Testis (tissue), 3 donors: Measurements from ENCODE around the gene GFRA1. TPM values are rescaled to one million over a fixed set of nuclear protein-coding genes. Genes with fewer than 3 reads are reported as not detected.

Experiments used
- DNase-seq: peaks from one replicate; pipeline ENCODE4 v3.0.0-alpha.2; 2019
- H3K27ac ChIP-seq, 2 donors: fragments of 200-600 bp; sonication (generic); one replicate each; pipeline ENCODE4 v1.5.1; 2019
- H3K27me3 ChIP-seq: fragments of 200-600 bp; sonication (generic); one replicate; pipeline ENCODE4 v1.5.1; 2019
- H3K36me3 ChIP-seq: fragments of 200-600 bp; sonication (generic); one replicate; pipeline ENCODE4 v1.5.1; 2017; ENCODE audit warnings: low read depth; ENCODE audit errors: missing control alignments
- H3K4me1 ChIP-seq: fragments of 200-600 bp; sonication (generic); one replicate; pipeline ENCODE4 v1.5.1; 2019
- H3K4me3 ChIP-seq, 2 donors: fragments of 200-600 bp; sonication (generic); one replicate each; pipeline ENCODE4 v1.5.1; 2017 to 2019
- H3K9me3 ChIP-seq: fragments of 200-600 bp; sonication (generic); one replicate; pipeline ENCODE4 v1.5.1; 2017
- POLR2A ChIP-seq: fragments of 450-650 bp; IDR thresholded peaks from one replicate; pipeline ENCODE4 v1.6.1; 2017; ENCODE audit warnings: antibody characterized with exemption, mild to moderate bottlenecking, moderate library complexity
- WGBS, 2 donors: methylation state at CpG; one replicate each; pipeline ENCODE4 v1.1.5; 2018; 5-methylcytosine and 5-hydroxymethylcytosine counted together
- intact Hi-C: fragments of 100-400 bp; cut with DNase I; formaldehyde crosslinking; loops from one replicate; pipeline ENCODE4 v1.15.1; 2023; ENCODE audit warnings: low total_unique reads
- polyA plus RNA-seq: library from polyadenylated mRNA; stranded (reverse); fragments of 350-450 nt; fragmentation: Illumina TruSeq; extraction: RNeasy Lipid Tissue Mini Kit (QIAGEN cat#74804); gene quantifications from one replicate; pipeline ENCODE4 v1.2.3, GENCODE V29; 2014; ENCODE audit warnings: low read depth, low replicate concordance; ENCODE audit not compliant: insufficient read depth
- total RNA-seq, 2 donors: library from RNA; depleted of rRNA; stranded (reverse); fragments of >200 nt; gene quantifications; one replicate each; pipeline ENCODE4 v1.2.3, GENCODE V29; 2016
- TF ChIP-seq, protein P1 (sequence below), 3 experiments: fragments of 450-650 bp in 2 of 3; fragments of 200-600 bp in 1 of 3; sonication (generic) in 1 of 3; IDR thresholded peaks; one replicate each; pipeline ENCODE4 v1.5.1; 2016 to 2019; ENCODE audit warnings: antibody characterized with exemption in 3 of 3, mild to moderate bottlenecking in 2 of 3, moderate library complexity in 1 of 3

The GFRA1 gene
- total and polyA plus RNA-seq, 3 donors from 2014 or later: 8.6 to 23.8 (median 17.7) TPM

DNA sequence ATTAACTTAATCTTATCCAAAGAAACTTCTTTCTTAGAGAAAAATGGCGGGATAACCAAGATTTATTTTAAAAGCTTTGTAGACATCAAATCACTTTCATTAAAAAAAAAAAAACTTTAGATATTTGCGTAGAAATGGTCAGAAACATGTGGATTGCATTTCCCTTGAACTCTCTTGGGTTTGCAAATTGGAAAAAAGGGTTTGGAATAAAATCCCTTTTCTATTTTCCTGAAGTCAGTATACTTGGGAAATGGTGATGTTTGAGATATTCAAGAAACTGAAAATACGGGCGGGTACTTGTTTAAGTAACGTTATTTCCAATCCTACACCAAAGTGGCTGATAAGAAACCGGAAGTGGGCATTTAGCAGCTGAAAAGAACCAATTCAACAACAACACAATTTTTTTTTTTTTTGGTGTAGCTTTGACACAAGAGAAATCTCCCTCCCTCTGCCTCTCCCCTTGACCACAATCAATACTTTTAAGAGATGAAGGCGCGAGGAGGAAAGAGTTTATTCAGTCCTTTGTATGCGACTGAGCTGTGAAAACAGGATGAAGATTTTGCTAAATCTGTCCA is 13.7 kb upstream of the GFRA1 start:
- TF ChIP-seq, protein P1, sequence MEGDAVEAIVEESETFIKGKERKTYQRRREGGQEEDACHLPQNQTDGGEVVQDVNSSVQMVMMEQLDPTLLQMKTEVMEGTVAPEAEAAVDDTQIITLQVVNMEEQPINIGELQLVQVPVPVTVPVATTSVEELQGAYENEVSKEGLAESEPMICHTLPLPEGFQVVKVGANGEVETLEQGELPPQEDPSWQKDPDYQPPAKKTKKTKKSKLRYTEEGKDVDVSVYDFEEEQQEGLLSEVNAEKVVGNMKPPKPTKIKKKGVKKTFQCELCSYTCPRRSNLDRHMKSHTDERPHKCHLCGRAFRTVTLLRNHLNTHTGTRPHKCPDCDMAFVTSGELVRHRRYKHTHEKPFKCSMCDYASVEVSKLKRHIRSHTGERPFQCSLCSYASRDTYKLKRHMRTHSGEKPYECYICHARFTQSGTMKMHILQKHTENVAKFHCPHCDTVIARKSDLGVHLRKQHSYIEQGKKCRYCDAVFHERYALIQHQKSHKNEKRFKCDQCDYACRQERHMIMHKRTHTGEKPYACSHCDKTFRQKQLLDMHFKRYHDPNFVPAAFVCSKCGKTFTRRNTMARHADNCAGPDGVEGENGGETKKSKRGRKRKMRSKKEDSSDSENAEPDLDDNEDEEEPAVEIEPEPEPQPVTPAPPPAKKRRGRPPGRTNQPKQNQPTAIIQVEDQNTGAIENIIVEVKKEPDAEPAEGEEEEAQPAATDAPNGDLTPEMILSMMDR (IDR thresholded peaks at IDR 0.05): no peak
- no peak for TF ChIP-seq POLR2A
- intact Hi-C loops: loop anchor here (10.0 kb wide), 1 partner anchor 492 kb away; no protein-coding TSS in a partner anchor
- Histone ChIP-seq H3K27me3 (no peaks in the 10 kb centered on the region), H3K4me1 (no peaks in the 10 kb centered on the region), H3K27ac (no peak overlapping the region), H3K36me3 (no peaks in the 10 kb centered on the region), H3K9me3 (no peaks in the 10 kb centered on the region), H3K4me3 (no peak overlapping the region)
- DNase-seq: no peak
- WGBS, 2 donors: 81 to 87% methylated on average over 9 of the region's 9 CpGs

DNA sequence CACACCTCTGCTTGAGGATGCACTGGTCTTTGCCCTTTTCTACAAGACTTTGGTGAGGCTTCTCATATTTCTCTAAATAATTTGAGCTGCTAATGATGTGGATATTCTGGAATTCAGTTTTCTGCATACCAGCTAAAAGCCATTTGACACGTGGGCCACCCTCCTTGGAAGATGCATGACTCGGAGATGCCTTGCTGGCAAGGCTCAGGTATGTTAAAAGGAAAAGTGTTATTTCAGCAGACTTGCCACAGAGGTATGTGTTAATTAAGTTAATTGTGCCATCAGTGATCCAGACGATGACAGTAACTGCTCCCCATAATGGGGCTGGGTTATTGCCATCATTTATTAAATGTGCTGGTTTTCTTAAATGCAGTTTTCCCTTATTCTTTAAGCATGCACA is 8.8 kb upstream of the GFRA1 start:
- no peak for TF ChIP-seq POLR2A
- TF ChIP-seq, protein P1 (IDR thresholded peaks at IDR 0.05): no peak
- no peak for DNase-seq
- WGBS, 2 donors: 85 to 87% methylated on average over 3 of the region's 3 CpGs
- Histone ChIP-seq H3K27me3 (no peaks in the 10 kb centered on the region), H3K9me3 (no peaks in the 10 kb centered on the region), H3K36me3 (no peaks in the 10 kb centered on the region), H3K4me3 (no peak overlapping the region), H3K27ac (no peak overlapping the region), H3K4me1 (no peaks in the 10 kb centered on the region)
- intact Hi-C loops: loop anchor here (10.0 kb wide), 1 partner anchor 487 kb away; no protein-coding TSS in a partner anchor

DNA sequence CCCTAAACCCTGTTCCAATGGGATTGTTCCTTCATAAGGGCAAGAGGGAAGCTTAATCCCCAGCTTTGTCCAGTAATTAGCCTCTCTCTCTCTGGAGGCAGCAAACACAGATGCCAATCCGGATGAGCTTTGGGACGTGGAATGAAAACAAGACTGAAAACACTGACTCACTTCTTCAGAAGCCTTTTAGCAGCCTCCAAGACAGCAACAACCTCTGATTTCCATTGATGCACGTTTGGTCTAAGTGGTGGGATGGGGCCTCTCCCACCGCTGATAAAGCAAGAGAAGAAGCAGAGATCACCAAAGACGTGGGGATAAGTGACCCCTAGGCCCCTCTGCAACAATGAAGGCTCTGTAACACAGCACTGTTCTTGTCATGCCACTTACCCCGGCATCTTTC is 5.8 kb upstream of the GFRA1 start:
- Histone ChIP-seq H3K4me1 (peaks cover 8% of the 10 kb centered on the region), H3K27me3 (no peaks in the 10 kb centered on the region), H3K9me3 (no peaks in the 10 kb centered on the region), H3K36me3 (no peaks in the 10 kb centered on the region), H3K4me3 (no peak overlapping the region), H3K27ac (no peak overlapping the region)
- TF ChIP-seq, protein P1 (IDR thresholded peaks at IDR 0.05): no peak
- no peak for TF ChIP-seq POLR2A
- intact Hi-C loops: no loop called here
- 74 to 77% methylated on average over 6 of the region's 6 CpGs for WGBS, 2 donors
- DNase-seq: no peak

GRCh38 chr10:116276981-116277380 is 4.0 kb upstream of the GFRA1 start:
- Histone ChIP-seq H3K4me1 (peaks cover 14% of the 10 kb centered on the region), H3K27me3 (no peaks in the 10 kb centered on the region), H3K36me3 (no peaks in the 10 kb centered on the region), H3K9me3 (no peaks in the 10 kb centered on the region), H3K4me3 (no peak overlapping the region), H3K27ac (no peak overlapping the region)
- WGBS, 2 donors: 95 to 96% methylated on average over 3 of the region's 3 CpGs
- intact Hi-C loops: no loop called here
- DNase-seq: no peak
- TF ChIP-seq POLR2A: no peak
- TF ChIP-seq, protein P1 (IDR thresholded peaks at IDR 0.05): no peak
